HTERT RPE-1 (cell line): ENCODE results near the gene FZD4.
"Not testable (repeated sequence)": the region's sequence is repeated elsewhere in the genome, so short reads cannot be mapped to it uniquely, and the experiment has no call there.

Experiments
- in situ Hi-C: fragments of 300-500 bp; cut with MboI; formaldehyde crosslinking; loops from 4 replicates; pipeline ENCODE4 v1.14.3; 2020; ENCODE audit warnings: low sequenced_read_pairs

FZD4 gene

GRCh38 chr11:86916330-86916729 lies 38.9 kb downstream of the FZD4 start:
- in situ Hi-C loops: no loop called here

- in situ Hi-C loops: not testable (repeated sequence)
These were observed 39.3 kb downstream of the FZD4 start for GRCh38 chr11:86915850-86916249.

GRCh38 chr11:86914865-86915519 lies 40.2 kb downstream of the FZD4 start:
- in situ Hi-C loops: no loop called here

- in situ Hi-C loops: no loop called here
These were observed 43.0 kb downstream of the FZD4 start for GRCh38 chr11:86912238-86912637.

- in situ Hi-C loops: no loop called here
These were observed 44.6 kb downstream of the FZD4 start for GRCh38 chr11:86910592-86910991.

- in situ Hi-C loops: no loop called here
These were observed 49.0 kb downstream of the FZD4 start for GRCh38 chr11:86906198-86906597.

- in situ Hi-C loops: no loop called here
These were observed 49.9 kb downstream of the FZD4 start for GRCh38 chr11:86905252-86905651.

DNA sequence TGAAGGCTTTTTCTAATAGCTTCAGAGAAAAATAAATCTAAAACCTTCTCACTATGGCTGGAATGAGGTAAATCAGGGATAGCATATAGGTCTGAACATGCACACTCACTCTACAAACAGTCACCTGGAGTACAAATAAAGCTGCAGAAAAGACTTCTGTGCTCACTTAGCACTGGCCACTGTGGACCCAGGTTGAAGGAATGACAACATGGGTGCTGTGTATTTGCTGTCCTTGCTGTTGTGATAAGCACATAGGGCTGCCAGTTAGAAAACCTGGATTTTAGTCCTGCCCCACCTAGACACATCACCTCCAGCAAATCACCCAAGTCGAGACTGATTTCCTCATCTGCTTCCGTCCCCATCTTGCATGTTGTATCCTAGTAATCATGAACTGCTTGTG lies 51.2 kb downstream of the FZD4 start:
- in situ Hi-C loops: no loop called here

GRCh38 chr11:86902345-86902744 lies 52.9 kb downstream of the FZD4 start:
- in situ Hi-C loops: no loop called here

GRCh38 chr11:86901599-86901998 lies 53.6 kb downstream of the FZD4 start:
- in situ Hi-C loops: no loop called here

DNA sequence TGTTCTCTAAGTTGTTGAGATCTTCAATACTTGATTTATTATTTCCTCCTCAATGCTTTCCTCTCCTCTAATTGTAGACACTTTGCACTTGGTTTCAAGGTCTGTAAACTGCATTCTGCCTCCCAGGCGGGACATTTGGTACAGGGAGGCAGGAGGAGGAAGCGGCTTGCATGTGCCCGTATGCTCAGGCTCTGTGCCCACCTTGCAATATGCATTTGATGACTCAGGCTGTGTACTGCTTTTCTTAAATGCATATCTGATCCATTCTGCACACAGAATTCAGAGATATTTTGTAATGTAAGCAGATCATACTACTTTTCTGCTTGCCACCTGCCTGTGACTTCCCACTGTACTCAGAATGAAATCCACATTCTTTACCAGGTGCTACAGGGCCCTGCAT lies 55.0 kb downstream of the FZD4 start:
- in situ Hi-C loops: no loop called here

- in situ Hi-C loops: no loop called here
These were observed 56.5 kb downstream of the FZD4 start for GRCh38 chr11:86898689-86899088.

- in situ Hi-C loops: no loop called here
These were observed 58.8 kb downstream of the FZD4 start for GRCh38 chr11:86896441-86896841.
